B cell (primary cell): ENCODE results near the gene SHROOM2. TPM values are rescaled to one million over a fixed set of nuclear protein-coding genes. Genes with fewer than 3 reads are reported as not detected.

Experiments used
- ATAC-seq: fragments of 200-7000 bp; cut with Tn5 transposase; one replicate; pipeline ENCODE4 v1.10.0; 2021; ENCODE audit warnings: low read depth, mild to moderate bottlenecking, moderate number of reproducible peaks, moderate library complexity
- CTCF ChIA-PET: fragments of 350-600 bp; sonication (Branson Sonifier 250); formaldehyde crosslinking; loops from one replicate; lab custom pipeline; 2021; ENCODE audit warnings: antibody characterized with exemption, inconsistent platforms; lab: Charles Lee
- POLR2A ChIA-PET: fragments of 350-600 bp; sonication (Branson Sonifier 250); formaldehyde crosslinking; loops from one replicate; lab custom pipeline; 2021; ENCODE audit warnings: antibody characterized with exemption; lab: Charles Lee
- DNase-seq: peaks from one replicate; pipeline ENCODE4 v3.0.0; 2013
- H2AFZ ChIP-seq: 2 replicates; pipeline ENCODE4 v1.6.1; 2012; ENCODE audit warnings: mild to moderate bottlenecking, low read depth, low read length; ENCODE audit not compliant: insufficient read depth, poor library complexity, severe bottlenecking
- H3K27ac ChIP-seq, 2 donors: 1 replicate in 1 of 2; 2 replicates in 1 of 2; pipeline ENCODE4 v1.5.1; 2012 to 2013; ENCODE audit warnings: low read length in 2 of 2, mild to moderate bottlenecking in 2 of 2, moderate library complexity in 1 of 2
- H3K27me3 ChIP-seq, 4 experiments: fragments of 200-600 bp in 1 of 4; sonication (generic) in 1 of 4; replicated peaks in 1 of 4; 1 replicate in 2 of 4; 2 replicates in 2 of 4; pipeline versions ENCODE4 v1.6.1 to v1.7.0; 2013 to 2016; ENCODE audit warnings: low read length in 3 of 4, mild to moderate bottlenecking in 2 of 4, mixed read lengths in 1 of 4, moderate library complexity in 1 of 4; ENCODE audit not compliant: insufficient read depth in 4 of 4, control insufficient read depth in 3 of 4; ENCODE audit errors: control extremely low read depth in 1 of 4
- H3K36me3 ChIP-seq, 2 experiments: replicated peaks in 1 of 2; 1 replicate in 1 of 2; 2 replicates in 1 of 2; pipeline versions ENCODE4 v1.6.1 to v1.7.1; 2013; ENCODE audit warnings: low read length in 1 of 2; ENCODE audit not compliant: insufficient read depth in 2 of 2, control insufficient read depth in 1 of 2; ENCODE audit errors: control extremely low read depth in 1 of 2, extremely low read depth in 1 of 2
- H3K4me1 ChIP-seq, 2 donors: fragments of 200-600 bp in 1 of 2; sonication (generic) in 1 of 2; 1 replicate in 1 of 2; 2 replicates in 1 of 2; pipeline versions ENCODE4 v1.5.1 to v1.6.1; 2013 to 2017; ENCODE audit warnings: low read length in 2 of 2; ENCODE audit not compliant: control insufficient read depth in 2 of 2, insufficient read depth in 2 of 2
- H3K4me2 ChIP-seq: replicated peaks from 2 replicates; pipeline ENCODE3; 2012; ENCODE audit warnings: mild to moderate bottlenecking, low read depth, low read length; ENCODE audit not compliant: poor library complexity, severe bottlenecking
- H3K4me3 ChIP-seq, 5 experiments: fragments of 200-600 bp in 1 of 5; sonication (generic) in 1 of 5; 1 replicate in 3 of 5; 2 replicates in 2 of 5; pipeline versions ENCODE4 v1.5.1 to v1.7.0; 2011 to 2016; ENCODE audit warnings: low read length in 4 of 5, mild to moderate bottlenecking in 4 of 5, low read depth in 2 of 5, control low read depth in 1 of 5, moderate library complexity in 1 of 5; ENCODE audit not compliant: insufficient read depth in 1 of 5; ENCODE audit errors: control extremely low read depth in 1 of 5, extremely low read depth in 1 of 5
- H3K79me2 ChIP-seq: fragments of 200-600 bp; sonication (generic); one replicate; pipeline ENCODE4 v1.6.0; 2016; ENCODE audit warnings: low read length; ENCODE audit not compliant: control insufficient read depth, insufficient read depth
- H3K9ac ChIP-seq: fragments of 200-600 bp; sonication (generic); 2 replicates; pipeline ENCODE4 v1.6.1; 2017; ENCODE audit warnings: mild to moderate bottlenecking, low read length, moderate library complexity
- H3K9me3 ChIP-seq, 3 donors: one replicate each; pipeline versions ENCODE4 v1.6.1 to v1.7.1; 2013; ENCODE audit warnings: low read length in 2 of 3; ENCODE audit not compliant: control insufficient read depth in 2 of 3, insufficient read depth in 1 of 3; ENCODE audit errors: control extremely low read depth in 1 of 3
- H4K20me1 ChIP-seq: 2 replicates; pipeline ENCODE4 v1.6.0; 2012; ENCODE audit warnings: mild to moderate bottlenecking, low read length; ENCODE audit not compliant: insufficient read depth, control insufficient read depth, poor library complexity, severe bottlenecking
- H3K27ac Mint-ChIP-seq: one replicate; pipeline ENCODE4 v1.8.0; 2021; ENCODE audit warnings: mixed read lengths
- H3K27me3 Mint-ChIP-seq: one replicate; pipeline ENCODE4 v1.8.0; 2021; ENCODE audit warnings: mixed read lengths
- H3K4me1 Mint-ChIP-seq: one replicate; pipeline ENCODE4 v1.8.0; 2021; ENCODE audit warnings: mixed read lengths
- H3K4me3 Mint-ChIP-seq: one replicate; pipeline ENCODE4 v1.8.0; 2021; ENCODE audit warnings: mixed read lengths
- H3K9me3 Mint-ChIP-seq: one replicate; pipeline ENCODE4 v1.8.0; 2022; ENCODE audit warnings: mixed read lengths; ENCODE audit not compliant: insufficient read depth
- EZH2 ChIP-seq: IDR thresholded peaks from 2 replicates; pipeline ENCODE4 v1.6.1; 2012; ENCODE audit warnings: borderline replicate concordance, low read depth, mild to moderate bottlenecking, moderate library complexity, low read length; ENCODE audit not compliant: insufficient read depth, poor library complexity, severe bottlenecking
- WGBS: methylation state at CpG from one replicate; pipeline ENCODE4 v1.1.5; 2013; ENCODE audit warnings: missing lambda C conversion rate; ENCODE audit not compliant: insufficient coverage; 5-methylcytosine and 5-hydroxymethylcytosine counted together
- intact Hi-C: fragments of 100-400 bp; cut with micrococcal nuclease; formaldehyde crosslinking; loops from one replicate; pipeline ENCODE4 v1.10.0; 2022
- polyA plus RNA-seq: library from polyadenylated mRNA; depleted of rRNA; stranded (reverse); fragments of >200 nt; gene quantifications from 2 replicates; pipeline ENCODE4 v1.2.3, GENCODE V29; 2012
- total RNA-seq, 2 donors: library from RNA; stranded (reverse); fragments of 120-200 nt in 1 of 2; gene quantifications; 1 replicate in 1 of 2; 2 replicates in 1 of 2; pipeline versions ENCODE4 v1.2.3 to v1.2.4, GENCODE V29; 2013 to 2022
- TF ChIP-seq, protein P1 (sequence below): fragments of 200-600 bp; IDR thresholded peaks from one replicate; pipeline ENCODE4 v1.8.0; 2022; ENCODE audit warnings: antibody characterized with exemption, mild to moderate bottlenecking

Gene SHROOM2
- total and polyA plus RNA-seq, 2 donors (not counting 1 experiment from before 2014, with no cell fraction given), result not detected

- Mint-ChIP-seq H3K27ac (no peak overlapping the region), H3K9me3 (no peaks in the 10 kb centered on the region), H3K4me1 (peaks cover 11% of the 10 kb centered on the region), H3K4me3 (no peak overlapping the region), H3K27me3 (peaks cover 27% of the 10 kb centered on the region)
- WGBS, result no CpG with 5 or more reads among the region's 1 CpG
- ChIA-PET POLR2A (no interaction called here), CTCF (interaction anchor here (0.6 to 1.4 kb wide), 4 partner anchors 14 to 534 kb away, joined by 3 to 6 read pairs (median 4); no protein-coding TSS in a partner anchor)
- Histone ChIP-seq H3K4me1 (peaks cover 0 to under 1% of the 10 kb centered on the region in 2 donors), H3K9me3 (no peaks in the 10 kb centered on the region), H3K4me2 (no peak overlapping the region), H2AFZ (no peak overlapping the region), H3K27ac (no peak overlapping the region), H3K79me2 (no peaks in the 10 kb centered on the region), H4K20me1 (no peaks in the 10 kb centered on the region), H3K27me3 (peaks cover 0 to 4% (median 0%) of the 10 kb centered on the region in 4 experiments), H3K9ac (no peak overlapping the region), H3K36me3 (no peaks in the 10 kb centered on the region), H3K4me3 (no peak overlapping the region)
- ATAC-seq (no peak), DNase-seq (no peak)
- intact Hi-C loops, result loop anchor here (5.0 kb wide), 1 partner anchor 126 kb away; no protein-coding TSS in a partner anchor
- TF ChIP-seq, protein P1, sequence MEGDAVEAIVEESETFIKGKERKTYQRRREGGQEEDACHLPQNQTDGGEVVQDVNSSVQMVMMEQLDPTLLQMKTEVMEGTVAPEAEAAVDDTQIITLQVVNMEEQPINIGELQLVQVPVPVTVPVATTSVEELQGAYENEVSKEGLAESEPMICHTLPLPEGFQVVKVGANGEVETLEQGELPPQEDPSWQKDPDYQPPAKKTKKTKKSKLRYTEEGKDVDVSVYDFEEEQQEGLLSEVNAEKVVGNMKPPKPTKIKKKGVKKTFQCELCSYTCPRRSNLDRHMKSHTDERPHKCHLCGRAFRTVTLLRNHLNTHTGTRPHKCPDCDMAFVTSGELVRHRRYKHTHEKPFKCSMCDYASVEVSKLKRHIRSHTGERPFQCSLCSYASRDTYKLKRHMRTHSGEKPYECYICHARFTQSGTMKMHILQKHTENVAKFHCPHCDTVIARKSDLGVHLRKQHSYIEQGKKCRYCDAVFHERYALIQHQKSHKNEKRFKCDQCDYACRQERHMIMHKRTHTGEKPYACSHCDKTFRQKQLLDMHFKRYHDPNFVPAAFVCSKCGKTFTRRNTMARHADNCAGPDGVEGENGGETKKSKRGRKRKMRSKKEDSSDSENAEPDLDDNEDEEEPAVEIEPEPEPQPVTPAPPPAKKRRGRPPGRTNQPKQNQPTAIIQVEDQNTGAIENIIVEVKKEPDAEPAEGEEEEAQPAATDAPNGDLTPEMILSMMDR, result no peak
- no peak for TF ChIP-seq EZH2
Observed at GRCh38 chrX:9871701-9872268, 85.6 kb downstream of the SHROOM2 start.

DNA sequence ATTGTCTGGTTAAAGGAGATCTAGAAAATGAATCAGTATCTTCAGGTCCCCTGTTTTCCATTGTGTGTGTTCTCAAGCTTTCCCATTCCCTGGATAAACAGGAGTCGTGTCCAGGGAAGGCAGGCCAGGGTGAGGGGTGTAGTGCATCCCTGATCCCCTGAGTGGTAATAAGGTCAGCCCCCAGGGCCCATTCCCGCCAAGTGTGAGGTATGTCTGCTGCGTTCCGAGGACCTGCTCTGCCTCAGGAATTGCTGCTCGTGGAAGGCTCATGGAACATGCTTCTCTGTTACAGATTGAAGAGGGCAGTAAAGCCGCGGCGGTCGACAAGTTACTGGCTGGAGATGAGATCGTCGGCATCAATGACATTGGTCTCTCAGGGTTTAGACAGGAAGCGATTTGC is 87.1 kb downstream of the SHROOM2 start:
- ATAC-seq, result no peak
- Mint-ChIP-seq H3K27me3 (peaks cover 15% of the 10 kb centered on the region), H3K9me3 (no peaks in the 10 kb centered on the region), H3K27ac (no peak overlapping the region), H3K4me3 (no peak overlapping the region), H3K4me1 (peaks cover 2% of the 10 kb centered on the region)
- no peak overlapping the region for H3K27ac ChIP-seq
- H4K20me1 ChIP-seq, result no peaks in the 10 kb centered on the region
- no peak overlapping the region for H3K4me2 ChIP-seq
- POLR2A ChIA-PET, result no interaction called here
- H3K4me1 ChIP-seq, result no peaks in the 10 kb centered on the region
- H3K9me3 ChIP-seq, result no peaks in the 10 kb centered on the region
- no peak overlapping the region for H3K9ac ChIP-seq
- H3K79me2 ChIP-seq, result no peaks in the 10 kb centered on the region
- peaks cover 0 to 3% (median 0%) of the 10 kb centered on the region in 4 experiments for H3K27me3 ChIP-seq
- TF ChIP-seq, protein P1, result no peak
- TF ChIP-seq EZH2, result no peak
- WGBS, result 89% methylated on average over 3 of the region's 12 CpGs
- H3K36me3 ChIP-seq, result no peaks in the 10 kb centered on the region
- CTCF ChIA-PET, result interaction anchor here (1.4 to 2.0 kb wide), 3 partner anchors 11 to 247 kb away, joined by 4 to 7 read pairs (median 6); no protein-coding TSS in a partner anchor
- DNase-seq, result no peak
- intact Hi-C loops, result loop anchor here (5.0 kb wide), 1 partner anchor 124 kb away; no protein-coding TSS in a partner anchor
- H2AFZ ChIP-seq, result no peak overlapping the region
- H3K4me3 ChIP-seq, result no peak overlapping the region
